ENCODE data around the gene CRELD2.
A peak's percentile ranks its signal among the peaks of the same experiment; 100 is the strongest.

Gene CRELD2

DNA sequence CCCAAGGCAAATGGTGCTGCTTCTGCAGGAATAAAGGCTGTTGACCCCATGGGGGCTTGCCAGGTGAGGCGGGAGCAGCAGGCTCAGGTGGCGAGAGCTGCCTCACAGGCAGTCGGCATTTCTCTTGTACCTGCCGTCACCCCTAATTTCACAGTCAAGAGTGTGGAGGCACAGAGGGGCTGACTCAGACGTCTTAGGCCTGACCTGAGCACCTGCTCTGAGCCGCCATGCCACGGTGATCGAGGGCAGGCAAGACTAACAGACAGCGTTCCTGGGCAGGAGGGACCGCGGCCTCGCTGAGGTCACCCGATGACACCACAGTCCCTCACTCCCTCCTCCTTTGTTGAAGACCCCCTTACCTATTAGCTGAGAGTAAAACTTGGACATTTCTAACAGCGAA lies 5.4 kb upstream of the CRELD2 start:
- DNase-seq = no peak

DNA sequence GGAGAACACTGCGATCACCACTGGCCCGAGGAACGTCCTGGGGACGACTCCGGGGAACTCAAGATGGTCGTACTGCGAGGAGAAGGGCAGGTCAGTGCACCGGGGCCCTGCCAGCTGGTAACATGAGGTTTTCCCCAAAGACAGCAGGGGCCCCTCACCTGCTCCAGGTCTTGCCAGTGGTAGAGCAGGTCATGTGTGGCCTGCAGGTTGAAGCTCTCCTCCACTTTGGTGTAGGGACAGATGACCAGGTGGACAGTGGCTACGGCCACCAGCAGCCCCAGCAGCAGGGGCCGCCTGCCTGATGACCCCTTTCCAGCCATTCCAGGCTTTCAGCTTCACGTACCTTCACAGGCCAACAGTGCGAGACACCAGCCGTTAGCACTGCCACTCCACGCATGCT lies 5.0 kb upstream of the CRELD2 start:
- no peak for DNase-seq

DNA sequence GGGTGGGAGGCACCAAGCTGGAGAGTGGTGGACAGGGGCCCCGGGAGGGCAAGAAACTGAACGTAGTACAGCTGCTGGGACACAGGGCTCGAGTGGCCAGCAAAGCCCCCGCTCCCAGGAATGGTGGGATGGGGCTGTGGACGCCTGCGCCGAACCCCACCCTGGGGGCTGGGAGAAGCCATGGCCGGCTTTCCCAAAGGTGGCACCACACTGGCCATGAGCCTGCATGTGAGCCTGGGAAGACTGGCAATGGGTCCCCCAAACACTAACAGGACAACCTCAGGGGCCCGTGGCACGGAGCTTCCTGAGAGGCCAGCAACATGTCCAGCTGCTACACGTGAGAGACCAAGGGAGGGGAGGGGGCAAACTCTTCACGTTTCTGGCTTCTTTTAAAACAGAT lies 4.2 kb upstream of the CRELD2 start:
- no peak for DNase-seq

DNA sequence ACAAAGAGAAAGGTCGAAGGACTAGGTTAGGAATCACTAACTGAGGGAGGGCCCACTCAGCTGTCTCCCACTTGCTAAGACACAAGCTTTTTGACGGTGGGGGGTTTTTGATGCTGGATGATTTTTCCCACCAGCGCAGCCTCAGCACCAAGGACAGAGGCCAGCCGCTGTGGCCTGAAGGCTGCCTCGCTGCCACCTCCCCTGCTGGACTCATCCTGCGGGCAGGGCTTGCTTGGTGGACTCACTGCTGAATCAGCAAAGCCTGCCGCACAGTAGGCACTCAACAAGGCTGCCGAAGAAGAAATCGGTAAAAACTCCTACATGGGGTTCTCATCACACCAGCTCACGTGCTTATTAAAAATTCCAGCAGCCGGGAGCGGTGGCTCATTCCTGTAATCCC lies 2.8 kb upstream of the CRELD2 start:
- no peak for DNase-seq

DNA sequence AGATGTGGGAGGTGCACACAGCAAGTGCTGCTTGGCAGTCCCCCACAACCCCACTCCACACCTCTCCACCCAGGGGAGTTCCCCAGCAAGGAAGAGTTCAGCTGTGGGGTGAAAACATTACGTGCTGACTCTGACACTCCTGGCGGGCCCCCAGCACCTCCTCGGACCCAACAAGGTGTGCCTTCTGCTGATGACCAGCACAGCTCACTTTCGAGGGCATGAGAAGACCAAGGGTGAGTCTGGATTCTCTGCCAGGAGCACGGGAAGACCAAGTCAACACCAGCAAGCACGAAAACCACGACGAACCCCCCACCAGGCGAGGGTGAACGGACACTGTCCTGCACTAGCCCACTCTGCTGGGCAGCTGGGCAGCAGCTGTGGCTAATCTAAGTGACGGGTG lies 1.6 kb upstream of the CRELD2 start:
- DNase-seq = no peak

DNA sequence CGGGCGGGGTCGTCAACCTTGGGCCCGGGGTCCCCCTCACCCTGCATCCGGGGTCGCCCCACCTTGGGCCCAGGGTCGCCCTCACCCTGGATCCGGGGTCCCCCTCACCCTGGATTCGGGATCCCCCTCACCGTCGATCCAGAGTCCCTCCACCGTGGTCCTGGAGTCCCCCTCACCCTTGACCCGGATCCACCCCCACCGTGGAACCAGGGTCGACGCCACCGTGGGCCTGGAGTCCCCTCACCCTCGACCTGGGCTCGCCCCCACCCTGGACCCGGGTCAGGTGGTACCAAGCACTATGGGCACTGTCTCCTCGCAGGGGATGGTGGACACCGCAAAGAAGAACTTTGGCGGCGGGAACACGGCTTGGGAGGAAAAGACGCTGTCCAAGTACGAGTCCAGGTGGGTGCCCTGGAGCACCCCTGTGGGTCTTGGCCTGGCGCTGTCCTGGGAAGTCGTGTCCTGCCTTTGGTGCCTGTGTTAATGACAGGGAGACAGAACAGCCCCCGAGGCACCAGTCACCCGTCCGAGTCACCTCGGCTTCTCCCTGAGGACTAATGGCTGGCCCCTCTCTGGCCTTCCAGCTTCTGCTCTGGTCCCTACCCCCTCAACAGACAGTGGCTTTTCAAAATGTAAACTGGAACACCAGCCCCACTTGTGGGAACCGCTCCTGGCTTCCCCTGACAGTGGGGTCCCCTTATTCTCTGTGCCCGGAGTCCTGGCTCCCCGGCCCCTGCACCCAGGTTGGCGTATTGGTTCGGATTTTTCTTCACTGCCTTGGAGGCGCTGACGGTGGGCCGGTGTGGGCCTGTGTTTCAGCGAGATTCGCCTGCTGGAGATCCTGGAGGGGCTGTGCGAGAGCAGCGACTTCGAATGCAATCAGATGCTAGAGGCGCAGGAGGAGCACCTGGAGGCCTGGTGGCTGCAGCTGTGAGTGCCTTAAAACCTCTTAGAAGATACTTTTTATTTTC lies 762 bp downstream of the CRELD2 start:
- no peak for DNase-seq

DNA sequence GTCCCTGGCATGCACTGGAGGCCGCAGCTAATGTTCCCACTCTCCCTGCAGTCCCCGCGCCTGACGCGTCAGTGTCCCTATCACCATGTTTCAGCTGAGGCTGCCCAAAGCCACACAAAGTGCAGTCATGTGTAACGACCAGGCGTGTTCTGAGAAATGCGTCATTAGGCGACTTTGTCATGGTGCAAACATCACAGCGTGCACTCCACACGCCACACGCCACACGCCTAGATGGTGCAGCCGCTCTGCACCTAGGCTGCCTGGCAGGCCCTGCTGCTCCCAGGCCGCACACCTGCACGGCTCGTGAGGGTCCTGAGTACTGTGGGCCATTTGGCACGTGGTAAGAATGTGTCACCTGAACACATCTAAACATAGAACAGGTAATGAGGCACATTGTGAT lies 2.4 kb downstream of the CRELD2 start:
- DNase-seq = no peak

DNA sequence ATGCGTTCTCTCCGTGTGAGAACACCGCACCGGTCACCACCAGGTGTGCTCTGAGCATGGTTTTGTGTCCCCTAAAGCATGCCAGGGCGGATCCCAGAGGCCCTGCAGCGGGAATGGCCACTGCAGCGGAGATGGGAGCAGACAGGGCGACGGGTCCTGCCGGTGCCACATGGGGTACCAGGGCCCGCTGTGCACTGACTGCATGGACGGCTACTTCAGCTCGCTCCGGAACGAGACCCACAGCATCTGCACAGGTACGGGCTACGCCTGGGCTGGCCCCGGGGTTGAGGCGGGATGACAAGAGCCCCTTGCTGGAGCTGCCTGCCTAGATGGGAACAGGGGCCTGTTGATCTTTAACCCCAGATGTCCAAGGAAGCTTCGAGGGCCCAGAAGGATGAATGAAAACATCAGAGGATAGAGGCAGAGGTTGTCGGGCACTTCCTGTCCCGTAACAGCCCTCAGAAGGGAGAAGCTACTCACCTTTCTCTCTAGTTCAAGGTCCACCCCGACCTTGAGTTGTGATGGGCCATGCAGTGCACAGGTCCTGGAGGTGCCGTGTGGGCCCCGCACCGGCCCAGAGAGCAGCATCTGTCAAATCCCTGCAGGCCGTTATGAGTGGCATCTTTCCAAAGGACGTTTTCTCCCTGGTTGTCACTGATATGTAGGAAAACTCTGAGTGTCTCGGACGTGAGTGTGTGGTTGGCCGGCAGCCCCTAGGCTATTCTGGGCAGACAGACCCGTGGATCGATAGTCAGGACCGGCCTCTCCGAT lies 3.3 kb downstream of the CRELD2 start:
- DNase-seq = no peak

DNA sequence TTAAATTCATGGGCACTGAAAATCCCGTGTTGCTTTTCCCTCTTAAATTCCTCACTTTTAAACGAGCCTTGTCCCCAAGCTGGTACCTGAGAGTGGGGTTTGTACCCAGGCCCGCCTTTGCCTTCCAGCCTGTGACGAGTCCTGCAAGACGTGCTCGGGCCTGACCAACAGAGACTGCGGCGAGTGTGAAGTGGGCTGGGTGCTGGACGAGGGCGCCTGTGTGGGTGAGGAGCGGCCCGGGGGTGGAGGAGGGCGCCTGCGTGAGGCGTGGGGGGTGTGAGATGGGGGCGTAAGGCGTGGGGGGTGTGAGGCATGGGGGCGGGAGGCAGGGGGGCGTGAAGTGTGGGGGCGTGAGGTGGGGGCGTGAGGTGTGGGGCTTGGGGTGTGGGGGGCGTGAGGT lies 4.0 kb downstream of the CRELD2 start:
- DNase-seq = no peak

DNA sequence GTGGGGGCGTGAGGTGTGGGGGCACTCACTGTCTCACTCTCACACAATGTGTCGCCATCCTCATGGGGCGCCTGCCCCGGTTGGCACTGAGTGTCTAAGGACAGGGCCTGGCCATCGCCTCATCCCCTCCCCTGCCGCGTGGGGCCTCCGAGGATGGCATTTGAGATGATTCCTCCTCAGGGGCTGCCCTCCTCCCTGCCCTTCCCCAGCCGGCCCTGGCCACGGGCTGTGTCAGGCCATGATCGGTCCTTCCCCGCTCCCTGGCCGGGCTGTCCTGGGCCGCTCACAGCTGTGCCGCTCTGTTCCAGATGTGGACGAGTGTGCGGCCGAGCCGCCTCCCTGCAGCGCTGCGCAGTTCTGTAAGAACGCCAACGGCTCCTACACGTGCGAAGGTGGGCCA lies 4.5 kb downstream of the CRELD2 start:
- no peak for DNase-seq

DNA sequence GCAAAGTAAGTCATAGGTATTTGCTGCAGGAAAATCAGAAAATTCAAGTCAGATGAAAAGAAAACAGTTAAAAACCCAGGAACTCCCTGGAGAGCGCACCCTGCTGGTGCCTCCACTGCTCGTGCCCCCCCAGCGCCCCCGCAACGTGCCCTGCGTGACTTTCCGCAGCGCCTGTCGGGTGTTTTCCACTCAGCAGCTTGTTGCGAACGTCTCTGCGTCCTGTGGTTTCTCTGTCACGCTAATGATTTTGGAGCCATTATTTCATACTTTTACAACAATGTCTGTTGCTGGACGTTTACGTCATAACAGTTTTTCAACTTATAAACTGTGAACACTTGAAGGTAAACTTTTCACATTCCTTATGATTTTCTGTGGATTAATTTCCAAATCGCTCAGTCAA lies 5.0 kb downstream of the CRELD2 start:
- no peak for DNase-seq

DNA sequence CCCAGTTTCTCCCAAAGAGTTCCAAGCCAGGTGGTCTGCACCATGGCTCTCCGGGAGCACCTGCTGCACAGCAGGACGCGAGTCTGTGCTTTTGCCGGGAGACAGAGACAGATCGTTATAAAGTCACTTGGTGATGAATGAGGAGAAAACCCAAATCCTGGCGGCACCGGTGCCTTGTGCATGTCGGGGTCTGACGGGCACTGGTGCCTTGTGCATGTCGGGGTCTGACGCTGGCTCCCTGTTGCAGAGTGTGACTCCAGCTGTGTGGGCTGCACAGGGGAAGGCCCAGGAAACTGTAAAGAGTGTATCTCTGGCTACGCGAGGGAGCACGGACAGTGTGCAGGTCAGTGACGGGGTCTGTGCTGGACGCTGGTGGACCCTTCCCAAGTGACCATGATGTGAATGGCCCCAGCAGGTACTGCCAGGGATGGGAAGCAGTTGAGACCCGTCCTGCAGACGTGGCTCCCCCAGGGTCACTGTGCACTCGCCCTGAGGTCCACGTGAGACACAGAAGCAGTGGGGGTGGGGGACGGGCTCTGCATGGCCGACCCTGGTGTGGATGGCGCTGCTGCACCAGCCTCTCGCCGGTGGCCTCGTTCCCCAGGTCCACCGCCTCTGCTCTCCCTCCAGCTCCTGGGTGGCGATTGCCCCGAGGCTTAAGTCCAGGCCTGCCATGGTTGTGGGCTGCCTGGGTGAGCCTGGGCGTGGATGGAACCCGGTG lies 5.8 kb downstream of the CRELD2 start:
- DNase-seq = no peak

DNA sequence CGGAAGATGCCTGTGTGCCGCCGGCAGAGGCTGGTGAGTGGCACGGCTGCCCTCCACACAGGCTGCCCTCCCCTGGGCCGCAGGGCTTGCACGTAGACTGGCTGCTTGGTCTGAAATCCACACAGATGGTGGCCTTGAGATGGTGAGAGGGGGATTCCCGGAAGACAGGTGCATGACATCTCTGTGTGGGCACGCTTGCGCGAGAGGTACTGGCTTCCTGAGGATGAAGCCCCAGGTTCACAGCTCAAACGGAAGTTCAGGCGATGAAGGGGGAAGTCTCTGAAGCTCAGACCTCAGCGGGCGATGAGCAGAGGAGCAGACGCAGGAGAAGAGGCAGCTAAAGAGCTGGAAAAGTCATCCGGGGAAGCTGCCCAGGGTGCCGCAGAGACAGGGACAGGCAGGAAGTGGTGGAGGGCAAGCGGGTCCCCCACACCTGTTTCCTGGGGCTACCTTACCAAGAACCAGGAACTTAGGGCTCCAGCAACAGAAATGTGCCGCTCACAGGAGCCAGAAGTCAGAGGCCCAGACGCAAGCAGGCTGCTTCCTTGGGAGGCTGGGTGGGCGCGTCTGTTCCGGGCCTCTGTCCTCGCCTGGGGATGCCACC lies 7.2 kb downstream of the CRELD2 start:
- DNase-seq = peak; percentile 67

DNA sequence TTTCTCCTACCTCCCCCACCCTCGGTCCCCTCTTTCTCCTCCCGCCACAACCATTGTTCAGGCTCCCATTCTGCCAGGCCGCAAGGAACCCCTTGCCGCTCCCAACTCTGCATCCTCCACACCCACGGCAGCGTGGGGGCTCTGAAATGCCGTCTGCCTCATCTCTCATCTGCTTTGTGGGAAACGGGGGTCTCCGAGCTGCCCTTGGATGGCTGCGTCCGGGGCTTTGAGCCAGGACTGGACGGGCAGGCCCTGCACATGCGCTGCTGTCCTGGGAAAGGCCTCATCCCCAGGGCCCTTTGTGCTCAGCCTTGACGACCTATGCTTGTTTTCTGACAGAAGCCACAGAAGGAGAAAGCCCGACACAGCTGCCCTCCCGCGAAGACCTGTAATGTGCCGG lies 8.5 kb downstream of the CRELD2 start:
- DNase-seq = no peak

DNA sequence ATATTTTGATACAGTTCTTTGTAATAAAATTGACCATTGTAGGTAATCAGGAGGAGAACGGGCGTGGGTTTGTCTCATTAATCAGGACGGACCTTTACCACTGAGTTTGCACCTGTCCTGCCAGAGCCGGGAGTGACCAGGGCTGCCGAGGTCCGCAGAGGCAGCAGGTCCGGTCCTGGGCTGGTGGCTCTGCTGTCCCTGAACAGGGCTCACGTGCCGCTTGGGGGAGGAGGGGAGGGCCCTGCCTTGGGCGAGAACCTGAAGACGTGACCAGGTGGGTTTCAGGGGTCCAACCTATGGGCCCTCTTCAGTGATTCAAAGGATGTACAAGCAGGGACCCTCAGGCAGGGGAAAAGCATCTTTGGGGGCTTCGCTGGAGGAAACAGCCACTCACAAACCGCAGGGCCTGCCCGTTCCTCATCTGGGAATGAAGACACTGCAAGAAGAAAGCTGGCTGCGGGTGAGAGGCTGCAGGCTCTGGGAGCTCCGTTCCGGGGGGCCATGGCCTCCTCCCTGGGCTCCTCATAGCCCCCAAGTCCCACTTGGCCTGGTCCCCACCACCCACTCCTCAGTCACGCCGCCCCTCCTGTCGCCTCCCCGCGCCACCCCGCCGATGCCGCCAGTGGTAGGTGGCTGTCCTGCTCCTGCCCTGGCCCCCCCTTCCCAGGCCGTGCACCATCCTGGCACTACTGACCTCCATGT lies 9.2 kb downstream of the CRELD2 start:
- DNase-seq = no peak

DNA sequence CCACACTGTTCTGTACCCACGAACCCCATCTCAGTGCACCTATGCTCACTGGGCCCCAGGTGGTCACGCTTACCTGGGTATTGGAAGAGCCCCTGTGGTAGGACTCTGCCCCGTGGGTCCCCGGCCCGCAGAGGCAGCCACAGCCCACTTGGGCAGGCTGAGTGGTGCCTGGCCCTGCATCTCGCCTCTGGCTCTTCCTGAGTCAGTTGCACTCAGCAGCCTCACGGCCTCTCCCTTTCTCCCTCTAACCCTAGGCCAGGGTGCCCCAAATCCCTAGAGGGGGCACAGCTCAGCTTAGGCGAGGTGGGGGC lies 9.7 kb downstream of the CRELD2 start:
- DNase-seq = no peak

DNA sequence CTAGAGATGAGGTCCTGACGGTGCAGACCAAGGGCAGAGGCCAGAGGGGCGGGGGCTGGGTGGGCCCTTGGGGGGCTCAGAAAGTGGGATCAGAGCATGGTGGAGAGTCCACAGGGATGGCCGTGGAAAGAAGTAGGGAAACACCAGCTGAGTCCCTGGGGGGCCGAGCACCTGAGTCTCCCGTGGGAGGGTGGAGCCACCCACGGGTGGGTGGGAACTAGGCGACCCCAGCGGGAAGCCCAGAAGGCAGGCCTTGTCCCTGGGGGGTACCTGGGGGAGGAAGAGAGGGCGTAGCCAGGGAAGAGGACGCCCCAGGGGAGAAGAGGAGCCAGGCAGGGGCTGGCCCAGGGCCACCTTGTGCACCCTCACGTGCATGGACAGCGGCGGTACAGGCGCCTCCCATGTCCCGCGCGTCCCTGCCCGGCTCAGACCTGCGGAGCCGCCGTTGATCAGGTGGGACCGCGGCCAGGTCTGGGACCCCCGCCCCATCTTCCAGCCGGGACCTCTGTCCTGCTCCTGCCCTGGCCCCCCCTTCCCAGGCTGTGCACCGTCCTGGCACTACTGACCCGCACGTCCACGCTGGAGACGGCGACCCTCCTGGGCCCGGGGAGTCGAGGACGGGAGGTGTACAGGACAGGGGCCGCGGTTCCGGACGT lies 10.2 kb downstream of the CRELD2 start:
- DNase-seq = no peak

DNA sequence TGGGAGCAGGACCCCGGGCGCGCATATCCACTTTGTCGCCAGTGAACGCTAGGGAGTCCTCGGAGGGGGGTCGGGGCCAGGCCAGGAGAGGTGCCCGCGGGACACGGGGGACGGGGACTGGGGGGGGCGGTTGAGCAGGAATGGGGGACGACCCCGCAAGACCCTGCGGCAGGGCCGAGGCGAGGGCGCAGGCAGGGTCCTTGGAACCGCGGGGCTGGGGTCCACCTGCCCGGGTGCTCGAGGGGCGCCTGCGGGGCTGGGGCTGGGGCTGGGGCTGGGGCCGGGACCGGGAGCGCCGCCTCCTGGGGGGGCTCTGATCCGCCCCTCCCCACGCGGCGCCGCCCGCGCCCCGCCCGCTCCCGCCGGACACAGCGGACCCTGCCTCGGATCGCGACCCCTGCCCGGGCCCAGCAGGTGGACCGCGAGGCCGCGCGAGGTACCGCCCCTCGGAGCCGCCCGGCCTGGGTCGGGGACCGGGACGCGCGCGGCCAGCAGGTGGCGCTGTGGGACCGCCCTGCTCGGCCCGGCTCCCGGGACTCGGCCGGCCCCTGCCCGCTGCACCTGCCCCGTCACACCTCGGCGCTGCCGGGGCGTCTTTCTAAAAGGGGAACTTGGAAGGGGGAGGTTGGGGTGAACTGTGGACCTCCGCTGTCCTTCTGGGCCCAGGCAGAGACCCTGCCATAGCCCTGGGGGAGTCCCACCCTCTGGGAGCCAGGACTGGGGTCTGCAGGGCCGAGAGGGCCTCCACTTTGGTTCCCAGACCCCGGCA lies 11.0 kb downstream of the CRELD2 start:
- DNase-seq = peak; percentile 80

DNA sequence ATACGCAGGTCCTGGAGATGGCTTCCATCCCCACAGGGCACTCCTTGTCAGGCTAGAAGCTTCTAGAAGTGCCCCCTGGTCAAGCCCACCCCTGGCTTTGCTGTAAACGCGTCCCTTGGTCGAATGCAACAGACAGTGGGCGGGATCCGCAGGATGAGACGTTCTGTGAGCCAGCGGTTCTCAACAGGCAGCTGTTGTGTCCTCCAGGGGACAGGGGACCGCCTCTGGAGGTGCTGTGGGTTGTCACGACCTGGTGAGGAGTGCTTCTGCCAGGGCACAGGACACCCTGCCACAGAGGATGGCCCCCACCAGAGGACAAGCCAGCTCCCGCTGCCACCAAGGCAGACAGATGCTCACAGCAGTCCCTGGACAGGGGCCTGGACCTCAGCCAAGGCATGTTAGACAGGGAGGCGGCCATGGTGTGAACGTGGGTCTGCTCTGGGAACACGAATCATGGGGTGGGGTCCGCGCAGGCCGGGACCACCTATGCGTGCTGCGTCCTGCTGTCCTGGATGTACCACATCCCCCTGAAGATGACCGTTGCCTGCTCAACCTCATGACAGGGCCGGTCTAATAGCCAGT lies 11.7 kb downstream of the CRELD2 start:
- DNase-seq = no peak

DNA sequence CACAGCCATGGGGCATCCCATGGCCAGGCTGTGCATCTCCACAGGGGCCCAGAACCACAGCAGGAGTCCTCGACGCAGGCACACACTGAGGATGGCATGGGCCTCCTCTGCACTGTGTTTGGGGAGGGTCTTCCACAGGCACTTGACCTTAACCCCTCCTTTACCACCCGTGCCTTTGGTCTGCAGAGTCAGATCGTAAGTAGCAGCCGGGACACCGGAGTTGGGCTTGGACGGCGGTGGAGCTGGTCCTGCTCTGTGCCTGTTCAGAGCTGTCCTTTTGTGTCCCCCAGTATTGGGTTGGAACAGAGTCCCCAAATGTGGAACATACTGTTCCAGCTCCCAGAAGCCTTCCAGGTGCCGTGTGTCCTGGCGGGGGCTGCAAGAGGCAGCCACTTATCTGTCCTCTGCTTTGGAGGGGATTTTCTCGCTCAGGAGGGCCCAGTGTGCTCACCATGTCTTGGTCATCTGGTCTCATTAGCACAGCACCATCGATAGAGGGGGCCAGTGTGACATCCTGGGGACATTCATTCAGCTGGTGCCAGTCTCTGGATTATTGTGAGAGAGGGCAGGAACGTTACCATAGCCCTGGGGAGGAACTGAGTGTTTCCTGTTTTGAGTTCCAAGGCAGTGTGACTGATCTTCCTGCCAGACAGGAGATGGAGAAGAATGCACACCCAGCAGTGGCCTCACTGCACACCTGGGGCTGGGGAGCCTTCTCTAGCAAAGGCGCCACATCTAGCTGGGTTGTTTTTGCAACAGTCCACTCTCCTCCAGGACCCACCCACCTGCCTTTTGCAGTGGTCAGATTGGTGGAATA lies 12.4 kb downstream of the CRELD2 start:
- DNase-seq = no peak

Data from T-helper 9 cell (primary cell).